ENCODE results near the gene SF3B2. TPM values are rescaled to one million over a fixed set of nuclear protein-coding genes. Genes with fewer than 3 reads are reported as not detected.
A peak's percentile ranks its signal among the peaks of the same experiment; 100 is the strongest.

SF3B2 gene
- total and polyA plus RNA-seq, 9 of the 15 experiments (the other 6 are each of a cell fraction or from before 2014, with no cell fraction given): 58.3 to 248 (median 157) TPM

- TF ChIP-seq FOXM1 (IDR thresholded peaks at IDR 0.05; ENCODE audit: low read depth) (no peak), FOXM1 (CRISPR knock-in tag; IDR thresholded peaks at IDR 0.05; ENCODE audit: low read depth) (no peak), ATF7 (IDR thresholded peaks at IDR 0.05) (no peak), ZSCAN32 (CRISPR knock-in tag; IDR thresholded peaks at IDR 0.05) (no peak), SAFB2 (IDR thresholded peaks at IDR 0.05; ENCODE audit: borderline replicate concordance, low read depth, low read length, severe bottlenecking) (no peak), ERF (CRISPR knock-in tag; IDR thresholded peaks at IDR 0.05) (no peak), RBM34 (IDR thresholded peaks at IDR 0.05; ENCODE audit: borderline replicate concordance, insufficient read depth, low read length) (no peak), SMAD1 (IDR thresholded peaks at IDR 0.05; ENCODE audit: low read depth, low read length, partially characterized antibody) (no peak), DNMT1 (IDR thresholded peaks at IDR 0.05) (no peak), RB1 (IDR thresholded peaks at IDR 0.05; ENCODE audit: low read depth) (no peak)
Observed at GRCh38 chr11:66066751-66067150, 14.6 kb downstream of the SF3B2 start (continued).

DNA sequence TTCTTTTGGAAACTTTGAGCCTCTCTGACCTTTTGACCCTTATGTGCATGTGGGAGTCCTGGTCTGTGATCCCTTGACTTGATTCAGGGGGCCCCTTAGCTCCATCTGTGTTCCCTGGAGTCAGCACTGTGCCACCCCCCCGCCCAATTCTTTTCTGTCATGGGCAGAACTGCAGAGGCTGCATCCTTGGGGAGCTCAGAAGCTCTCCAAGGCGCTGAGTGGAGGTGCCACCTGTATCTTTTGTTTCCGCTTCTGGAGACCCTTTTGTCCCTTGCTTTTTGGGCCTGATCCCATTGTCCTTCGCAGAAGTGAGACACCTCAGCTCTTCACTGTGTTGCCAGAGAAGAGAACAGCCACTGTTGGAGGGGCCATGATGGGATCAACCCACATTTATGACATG lies 15.5 kb downstream of the SF3B2 start:
- H3K4me1 ChIP-seq (replicated peaks in 1 of 2; ENCODE audit: control insufficient read depth in 2 of 2, insufficient read depth in 2 of 2, low read length in 2 of 2): peaks cover 19 to 31% of the 10 kb centered on the region in 2 experiments
- no peak for FAIRE-seq
- TF ChIP-seq HNRNPLL (IDR thresholded peaks at IDR 0.05; ENCODE audit: low read depth, low read length, poor library complexity, severe bottlenecking) (no peak), TARDBP (IDR thresholded peaks at IDR 0.05) (no peak), NFE2 (IDR thresholded peaks at IDR 0.05; ENCODE audit: low read depth) (no peak), ZBTB7A (IDR thresholded peaks at IDR 0.05; ENCODE audit: borderline replicate concordance, control insufficient read depth, low read depth, low read length) (no peak)
- TF ChIP-seq, protein P1, sequence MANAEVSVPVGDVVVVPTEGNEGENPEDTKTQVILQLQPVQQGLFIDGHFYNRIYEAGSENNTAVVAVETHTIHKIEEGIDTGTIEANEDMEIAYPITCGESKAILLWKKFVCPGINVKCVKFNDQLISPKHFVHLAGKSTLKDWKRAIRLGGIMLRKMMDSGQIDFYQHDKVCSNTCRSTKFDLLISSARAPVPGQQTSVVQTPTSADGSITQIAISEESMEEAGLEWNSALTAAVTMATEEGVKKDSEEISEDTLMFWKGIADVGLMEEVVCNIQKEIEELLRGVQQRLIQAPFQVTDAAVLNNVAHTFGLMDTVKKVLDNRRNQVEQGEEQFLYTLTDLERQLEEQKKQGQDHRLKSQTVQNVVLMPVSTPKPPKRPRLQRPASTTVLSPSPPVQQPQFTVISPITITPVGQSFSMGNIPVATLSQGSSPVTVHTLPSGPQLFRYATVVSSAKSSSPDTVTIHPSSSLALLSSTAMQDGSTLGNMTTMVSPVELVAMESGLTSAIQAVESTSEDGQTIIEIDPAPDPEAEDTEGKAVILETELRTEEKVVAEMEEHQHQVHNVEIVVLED (CRISPR knock-in tag; IDR thresholded peaks at IDR 0.05): no peak
- H3K36me3 ChIP-seq (ENCODE audit: control insufficient read depth, insufficient read depth, low read length): peaks cover 69% of the 10 kb centered on the region
- in situ Hi-C loops (cut with MboI): no loop called here
- H3K27ac ChIP-seq (ENCODE audit: extremely low read depth, low read depth, low read length): peak overlapping the region; percentile 39; the same call in 2 of the 3 replicates
- peaks cover 4% of the 10 kb centered on the region; the same call in 1 of the 2 replicates for H4K20me1 ChIP-seq (replicated peaks; ENCODE audit: control insufficient read depth, insufficient read depth, low read length)
- no peak overlapping the region for H3K4me3 ChIP-seq
- no peak for DNase-seq (ENCODE audit: extremely low read depth in 1 of 4, low spot score in 3 of 4)
- no peak overlapping the region for H3K4me2 ChIP-seq (ENCODE audit: insufficient read depth, low read length)
- H2AFZ ChIP-seq (ENCODE audit: low read depth, low read length): no peak overlapping the region
- no TSS peak for BruUV-seq (replicated peaks)
- H3K79me2 ChIP-seq (ENCODE audit: control insufficient read depth, insufficient read depth, low read length): peaks cover 29% of the 10 kb centered on the region
- H3K9ac ChIP-seq (ENCODE audit: insufficient read depth in 1 of 2, low read depth in 2 of 2, low read length in 2 of 2): peak overlapping the region in 1 of 2 experiments; percentile 19; a peak in 1 of 4 replicates
- H3K27me3 ChIP-seq (ENCODE audit: control insufficient read depth in 2 of 2, insufficient read depth in 2 of 2, low read length in 2 of 2): no peaks in the 10 kb centered on the region
- H3K9me3 ChIP-seq (replicated peaks; ENCODE audit: control insufficient read depth, insufficient read depth, low read depth, low read length): no peaks in the 10 kb centered on the region
- no peak for ATAC-seq
- intact Hi-C loops (cut with micrococcal nuclease): loop anchor here (5.0 kb wide), 1 partner anchor 65 kb away; the partner anchor contains the start of genes BANF1 and EIF1AD
- POLR2A ChIA-PET: interaction anchor here (0.6 to 5.3 kb wide), 5 partner anchors 8 to 208 kb away, joined by 3 to 47 read pairs (median 8); partner anchors contain the start of gene SF3B2
- no peaks in the 10 kb centered on the region for H3K9me1 ChIP-seq (ENCODE audit: control insufficient read depth, insufficient read depth, low read length)
- 78% methylated on average over 4 of the region's 4 CpGs for WGBS (ENCODE audit: insufficient coverage, low coverage, missing lambda C conversion rate)
- CTCF ChIA-PET (ENCODE audit: low intra/inter-chr PET ratio): no interaction called here

Data from K562 (cell line).